Stimulated activated naive CD8-positive, alpha-beta T cell treated with anti-CD3 and anti-CD28 coated beads, Interleukin-15, Interleukin-2, amounts not matched to agents 100 ng/mL and 50 ng/mL, for 24 hours (primary cell): Measurements from ENCODE around the gene FNBP1.
"Not testable (repeated sequence)": the region's sequence is repeated elsewhere in the genome, so short reads cannot be mapped to it uniquely, and the experiment has no call there.

ENCODE experiments used
- H3K27ac Mint-ChIP-seq: one replicate; pipeline ENCODE4 v1.8.0; 2021; ENCODE audit warnings: mild to moderate bottlenecking, mixed read lengths
- H3K27me3 Mint-ChIP-seq: one replicate; pipeline ENCODE4 v1.8.0; 2021; ENCODE audit warnings: mixed read lengths
- H3K36me3 Mint-ChIP-seq: one replicate; pipeline ENCODE4 v1.8.0; 2021; ENCODE audit warnings: low read depth, mixed read lengths
- H3K4me1 Mint-ChIP-seq: one replicate; pipeline ENCODE4 v1.8.0; 2021; ENCODE audit warnings: low read depth, mixed read lengths
- H3K4me3 Mint-ChIP-seq: one replicate; pipeline ENCODE4 v1.8.0; 2021; ENCODE audit warnings: mild to moderate bottlenecking, mixed read lengths
- H3K9me3 Mint-ChIP-seq: one replicate; pipeline ENCODE4 v1.8.0; 2021; ENCODE audit warnings: mixed read lengths

Gene FNBP1

DNA sequence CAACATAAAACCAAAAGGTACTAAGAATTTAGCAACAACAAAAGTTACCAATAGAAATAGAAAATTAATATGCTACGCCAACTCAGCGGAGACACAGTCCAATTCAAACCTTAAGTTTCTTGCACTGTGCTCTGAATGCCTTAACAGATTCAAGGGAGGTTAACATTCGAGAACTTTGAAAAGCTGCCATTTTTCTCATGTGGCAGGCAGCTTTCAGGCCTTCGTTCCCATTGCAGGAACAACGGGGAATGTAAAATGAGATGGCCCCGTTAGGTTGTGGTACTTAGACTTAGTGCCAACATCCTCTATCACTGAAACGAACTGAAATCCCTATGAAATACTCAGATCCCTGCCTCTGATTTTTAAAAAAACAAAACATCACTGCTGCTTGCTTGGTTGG is 22.4 kb downstream of the FNBP1 start:
- H3K36me3 Mint-ChIP-seq, result peaks cover 56% of the 10 kb centered on the region
- no peaks in the 10 kb centered on the region for H3K9me3 Mint-ChIP-seq
- H3K4me1 Mint-ChIP-seq, result peaks cover 97% of the 10 kb centered on the region
- peak overlapping the region; percentile 90 for H3K27ac Mint-ChIP-seq
- H3K27me3 Mint-ChIP-seq, result no peaks in the 10 kb centered on the region
- peak overlapping the region; percentile 35 for H3K4me3 Mint-ChIP-seq

DNA sequence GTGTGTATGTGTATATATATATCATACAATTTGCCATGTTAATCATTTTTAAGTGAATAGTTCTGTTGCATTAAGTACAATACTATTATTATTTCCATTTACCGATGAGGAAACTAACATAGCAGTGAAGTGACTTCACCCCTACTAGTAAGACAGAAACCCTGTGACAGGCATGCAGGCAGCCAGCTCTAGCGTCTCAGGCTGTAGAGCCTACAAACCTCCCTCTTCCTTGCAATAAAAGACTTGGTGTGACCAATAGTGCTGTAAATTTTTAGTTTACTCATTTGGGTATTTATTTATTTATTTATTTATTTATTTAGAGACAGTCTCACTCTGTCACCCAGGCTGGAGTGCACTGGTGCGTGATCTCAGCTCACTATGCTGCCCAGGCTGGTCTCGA is 24.7 kb downstream of the FNBP1 start:
- H3K4me3 Mint-ChIP-seq, result peak overlapping the region; percentile 30
- peaks cover 89% of the 10 kb centered on the region for H3K4me1 Mint-ChIP-seq
- no peaks in the 10 kb centered on the region for H3K9me3 Mint-ChIP-seq
- peaks cover 69% of the 10 kb centered on the region for H3K36me3 Mint-ChIP-seq
- H3K27ac Mint-ChIP-seq, result peak overlapping the region; percentile 96
- no peaks in the 10 kb centered on the region for H3K27me3 Mint-ChIP-seq

DNA sequence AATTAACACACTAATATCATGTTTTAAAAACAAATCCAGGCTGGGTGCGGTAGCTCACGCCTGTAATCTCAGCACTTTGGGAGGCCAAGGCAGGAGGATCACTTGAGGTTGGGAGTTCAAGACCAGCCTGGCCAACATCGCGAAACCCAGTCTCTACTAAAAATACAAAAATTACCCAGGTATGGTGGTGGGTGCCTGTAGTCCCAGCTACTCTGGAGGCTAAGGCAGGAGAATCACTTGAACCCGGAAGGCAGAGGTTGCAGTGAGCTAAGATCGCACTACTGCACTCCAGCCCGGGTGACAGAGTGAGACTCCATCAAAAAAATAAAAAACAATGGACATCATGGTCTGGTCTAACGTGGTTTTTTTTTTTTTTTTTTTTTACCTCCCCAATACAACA is 25.5 kb downstream of the FNBP1 start:
- H3K9me3 Mint-ChIP-seq, H3K27me3 Mint-ChIP-seq: not testable (repeated sequence)
- Mint-ChIP-seq H3K4me1 (peaks cover 89% of the 10 kb centered on the region), H3K4me3 (peak overlapping the region; percentile 30), H3K27ac (peak overlapping the region; percentile 96), H3K36me3 (peaks cover 73% of the 10 kb centered on the region)

DNA sequence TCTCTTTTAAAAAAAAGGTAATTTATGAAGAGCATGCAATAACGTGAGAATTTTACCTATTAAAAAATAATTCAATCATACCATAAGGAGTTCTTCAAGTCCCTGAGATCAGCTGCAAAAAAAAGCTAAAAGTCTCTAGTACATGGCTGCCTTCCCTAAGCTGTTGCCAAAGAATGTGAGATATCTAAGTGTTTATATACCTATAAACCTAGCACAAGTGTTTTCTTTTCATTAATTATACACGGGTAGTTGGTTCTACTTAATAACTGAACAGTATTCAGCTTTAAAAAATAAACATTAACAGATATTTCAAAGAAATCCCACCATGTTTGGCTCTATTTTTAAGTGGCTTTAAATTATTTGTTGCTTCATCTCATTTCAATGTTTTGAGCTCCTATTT is 25.9 kb downstream of the FNBP1 start:
- H3K27ac Mint-ChIP-seq, result peak overlapping the region; percentile 96
- no peaks in the 10 kb centered on the region for H3K9me3 Mint-ChIP-seq
- H3K4me3 Mint-ChIP-seq, result peak overlapping the region; percentile 67
- peaks cover 89% of the 10 kb centered on the region for H3K4me1 Mint-ChIP-seq
- H3K27me3 Mint-ChIP-seq, result no peaks in the 10 kb centered on the region
- H3K36me3 Mint-ChIP-seq, result peaks cover 73% of the 10 kb centered on the region

DNA sequence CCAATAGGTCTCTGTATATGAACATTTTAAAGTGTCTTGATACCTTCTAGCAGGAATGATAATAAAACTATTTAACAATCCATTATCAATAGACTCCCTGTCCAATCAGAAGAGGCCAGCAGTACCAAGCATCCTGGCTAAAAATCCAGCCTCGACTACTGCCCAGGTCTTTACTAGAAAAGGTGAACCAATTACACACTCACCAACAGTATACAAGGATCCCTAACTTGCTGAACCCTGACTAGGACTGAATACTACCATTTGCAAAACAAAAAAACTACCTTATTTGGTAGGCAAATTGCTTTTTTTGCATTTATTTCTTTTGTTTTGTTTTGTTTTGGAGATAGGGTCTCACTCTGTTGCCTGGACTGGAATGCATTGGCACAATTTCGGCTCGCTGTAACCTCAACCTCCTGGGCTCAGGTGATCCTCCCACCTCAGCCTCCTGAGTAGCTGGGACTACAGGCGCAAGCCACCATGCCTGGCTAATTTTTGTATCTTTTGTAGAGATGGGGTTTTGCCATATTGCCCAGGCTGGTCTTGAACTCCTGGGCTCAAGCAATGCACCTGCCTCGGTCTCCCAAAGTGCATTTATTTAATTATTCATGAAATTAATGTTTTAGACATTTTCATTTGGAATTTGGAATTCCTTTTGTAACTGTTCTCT is 27.5 kb downstream of the FNBP1 start:
- Mint-ChIP-seq H3K36me3 (peaks cover 75% of the 10 kb centered on the region), H3K27ac (peak overlapping the region; percentile 21), H3K27me3 (no peaks in the 10 kb centered on the region), H3K4me3 (no peak overlapping the region), H3K9me3 (no peaks in the 10 kb centered on the region), H3K4me1 (peaks cover 88% of the 10 kb centered on the region)

DNA sequence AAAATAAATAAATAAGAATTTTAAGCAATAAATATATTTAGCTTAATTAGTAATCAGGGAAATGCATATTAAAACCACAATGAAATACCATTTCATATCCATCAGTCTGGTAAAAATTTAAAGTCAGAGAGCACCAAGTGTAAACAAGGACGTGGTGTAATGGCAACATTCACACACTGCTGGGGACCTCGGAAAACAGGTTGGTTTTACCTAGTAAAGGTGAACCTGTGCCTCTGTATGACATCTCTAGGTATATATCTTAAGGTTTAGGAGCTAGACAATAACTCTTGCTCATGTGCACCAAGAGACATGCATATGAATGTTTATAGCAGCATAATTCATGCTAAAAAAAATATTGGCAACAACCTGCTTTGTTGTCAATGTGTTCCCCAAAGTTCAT is 29.7 kb downstream of the FNBP1 start:
- Mint-ChIP-seq H3K9me3 (no peaks in the 10 kb centered on the region), H3K4me3 (no peak overlapping the region), H3K27ac (peak overlapping the region; percentile 81), H3K36me3 (peaks cover 83% of the 10 kb centered on the region), H3K4me1 (peaks cover 88% of the 10 kb centered on the region), H3K27me3 (no peaks in the 10 kb centered on the region)

DNA sequence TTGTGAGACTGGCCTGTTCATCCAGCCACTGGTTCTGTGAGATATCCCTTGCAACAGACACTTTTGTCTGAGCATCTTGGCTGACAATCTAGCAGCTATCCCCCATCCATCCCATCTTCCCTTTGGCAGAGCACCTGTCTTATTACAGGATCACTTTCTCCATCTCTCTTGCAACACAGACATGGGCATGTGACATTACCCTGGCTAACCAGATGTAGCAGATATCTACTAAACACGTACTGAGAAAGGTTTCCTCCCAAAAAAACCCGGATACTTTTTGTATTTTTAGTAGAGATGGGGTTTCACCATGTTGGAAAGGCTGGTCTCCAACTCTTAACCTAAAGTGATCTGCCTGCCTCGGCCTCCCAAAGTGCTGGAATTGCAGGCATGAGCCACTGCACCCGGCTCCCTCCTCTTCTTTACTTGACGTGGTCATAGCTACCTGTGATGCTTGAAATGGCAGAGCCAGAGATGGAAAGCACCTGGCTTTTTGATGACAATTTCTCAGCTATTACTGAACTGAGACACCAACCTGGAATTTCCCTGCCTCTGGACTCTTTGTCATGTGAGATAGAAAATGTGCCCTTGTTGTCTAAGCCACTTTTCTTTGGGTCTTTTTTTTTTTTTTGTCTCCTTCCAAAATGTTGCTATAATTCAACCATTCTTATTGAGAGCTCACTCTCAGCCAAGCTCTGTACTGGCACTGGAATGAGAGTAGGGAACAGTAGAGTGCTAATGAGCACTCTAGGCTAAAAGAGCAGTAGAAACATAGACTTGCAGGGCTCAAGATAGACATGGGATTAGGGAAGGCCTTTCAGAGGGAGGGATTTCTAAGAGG is 32.6 kb downstream of the FNBP1 start:
- Mint-ChIP-seq H3K27ac (peak overlapping the region; percentile 95), H3K36me3 (peaks cover 81% of the 10 kb centered on the region), H3K4me3 (peak overlapping the region; percentile 56), H3K4me1 (peaks cover 91% of the 10 kb centered on the region), H3K9me3 (no peaks in the 10 kb centered on the region), H3K27me3 (no peaks in the 10 kb centered on the region)

DNA sequence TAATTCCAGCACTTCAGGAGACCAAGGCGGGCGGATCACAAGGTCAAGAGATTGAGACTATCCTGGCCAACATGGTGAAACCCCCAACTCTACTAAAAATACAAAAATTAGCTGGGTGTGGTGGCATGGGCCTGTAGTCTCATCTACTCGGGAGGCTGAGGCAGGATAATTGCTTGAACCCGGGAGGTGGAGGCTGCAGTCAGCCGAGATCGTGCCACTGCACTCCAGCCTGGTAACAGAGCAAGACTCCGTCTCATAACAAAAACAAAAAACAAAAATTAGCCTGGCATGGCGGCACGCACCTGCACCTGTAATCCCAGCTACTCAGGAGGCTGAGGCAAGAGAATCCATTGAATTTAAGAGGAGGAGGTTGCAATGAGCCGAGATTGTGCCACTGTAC is 33.4 kb downstream of the FNBP1 start:
- H3K36me3 Mint-ChIP-seq, result peaks cover 73% of the 10 kb centered on the region
- H3K4me3 Mint-ChIP-seq, H3K27me3 Mint-ChIP-seq, H3K9me3 Mint-ChIP-seq: not testable (repeated sequence)
- H3K27ac Mint-ChIP-seq, result peak overlapping the region; percentile 95
- H3K4me1 Mint-ChIP-seq, result peaks cover 91% of the 10 kb centered on the region

DNA sequence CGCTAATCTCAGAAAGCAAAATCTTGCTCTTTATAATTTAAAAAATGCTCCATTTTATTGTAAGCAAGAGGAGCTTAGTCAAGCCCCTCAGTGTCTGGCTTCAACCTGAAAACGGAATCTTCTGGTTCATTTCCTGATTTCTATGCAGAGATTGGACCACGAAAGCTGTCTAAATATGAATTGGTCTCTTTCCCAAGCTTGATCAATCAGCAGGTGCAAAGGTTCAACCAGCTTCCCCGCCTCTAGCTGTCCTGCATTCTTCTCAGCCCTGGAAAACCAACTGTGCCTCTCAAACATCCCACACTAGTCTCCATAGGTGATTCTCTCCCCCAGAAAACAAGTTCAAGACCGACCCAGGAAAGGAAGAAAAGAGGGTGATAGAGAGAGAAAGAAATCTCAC is 34.5 kb downstream of the FNBP1 start:
- H3K9me3 Mint-ChIP-seq, result no peaks in the 10 kb centered on the region
- peak overlapping the region; percentile 10 for H3K4me3 Mint-ChIP-seq
- peaks cover 70% of the 10 kb centered on the region for H3K36me3 Mint-ChIP-seq
- H3K27ac Mint-ChIP-seq, result peak overlapping the region; percentile 95
- peaks cover 93% of the 10 kb centered on the region for H3K4me1 Mint-ChIP-seq
- H3K27me3 Mint-ChIP-seq, result no peaks in the 10 kb centered on the region

DNA sequence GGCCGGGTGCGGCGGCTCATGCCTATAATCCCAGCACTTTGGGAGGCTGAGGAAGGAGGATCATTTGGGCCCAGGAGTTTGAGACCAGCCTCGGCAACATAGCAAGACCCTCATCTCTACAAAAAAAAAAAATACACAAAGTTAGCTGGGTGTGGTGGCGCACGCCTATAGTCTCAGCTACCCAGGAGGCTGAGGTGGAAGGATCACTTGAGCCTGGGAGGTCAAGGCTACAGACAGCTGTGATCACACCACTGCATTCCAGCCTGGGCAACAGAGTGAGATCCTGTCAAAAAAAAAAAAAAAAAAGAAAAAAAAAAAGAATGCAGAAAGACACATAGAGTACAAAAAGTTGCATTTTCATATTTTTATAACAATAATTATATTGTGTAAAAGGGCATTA is 36.0 kb downstream of the FNBP1 start:
- Mint-ChIP-seq H3K4me3 (peak overlapping the region; percentile 62), H3K27ac (peak overlapping the region; percentile 95), H3K4me1 (peaks cover 91% of the 10 kb centered on the region), H3K36me3 (peaks cover 70% of the 10 kb centered on the region)
- not testable (repeated sequence) for H3K27me3 Mint-ChIP-seq, H3K9me3 Mint-ChIP-seq

DNA sequence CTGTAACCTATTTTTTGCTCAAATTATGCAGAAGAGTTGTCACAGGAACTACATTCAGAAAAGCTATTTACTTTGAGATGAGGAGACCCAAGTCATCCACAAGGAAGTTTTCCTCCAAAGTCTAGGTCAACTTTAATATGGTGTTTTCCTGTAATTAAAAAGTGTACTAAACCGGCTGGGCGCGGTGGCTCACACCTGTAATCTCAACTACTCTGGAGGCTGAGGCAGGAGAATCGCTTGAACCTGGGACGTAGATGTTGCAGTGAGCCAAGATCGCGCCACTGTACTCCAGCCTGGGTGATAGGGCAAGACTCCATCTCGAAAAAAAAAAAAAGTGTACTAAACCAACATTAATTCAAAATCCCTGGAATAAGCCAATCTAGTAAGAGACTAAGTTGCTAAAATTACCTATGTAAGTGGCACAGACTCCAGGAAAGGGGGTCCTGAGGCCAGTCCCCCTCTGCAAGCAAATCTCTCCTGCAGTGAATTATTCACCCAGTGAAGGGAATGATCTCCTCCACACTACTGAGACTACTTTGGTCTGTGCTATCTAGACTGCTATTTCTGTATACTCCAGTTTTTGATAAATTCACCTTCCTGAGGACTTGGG is 38.9 kb downstream of the FNBP1 start:
- no peaks in the 10 kb centered on the region for H3K9me3 Mint-ChIP-seq
- peaks cover 87% of the 10 kb centered on the region for H3K4me1 Mint-ChIP-seq
- no peaks in the 10 kb centered on the region for H3K27me3 Mint-ChIP-seq
- peaks cover 63% of the 10 kb centered on the region for H3K36me3 Mint-ChIP-seq
- no peak overlapping the region for H3K4me3 Mint-ChIP-seq
- peak overlapping the region; percentile 16 for H3K27ac Mint-ChIP-seq

DNA sequence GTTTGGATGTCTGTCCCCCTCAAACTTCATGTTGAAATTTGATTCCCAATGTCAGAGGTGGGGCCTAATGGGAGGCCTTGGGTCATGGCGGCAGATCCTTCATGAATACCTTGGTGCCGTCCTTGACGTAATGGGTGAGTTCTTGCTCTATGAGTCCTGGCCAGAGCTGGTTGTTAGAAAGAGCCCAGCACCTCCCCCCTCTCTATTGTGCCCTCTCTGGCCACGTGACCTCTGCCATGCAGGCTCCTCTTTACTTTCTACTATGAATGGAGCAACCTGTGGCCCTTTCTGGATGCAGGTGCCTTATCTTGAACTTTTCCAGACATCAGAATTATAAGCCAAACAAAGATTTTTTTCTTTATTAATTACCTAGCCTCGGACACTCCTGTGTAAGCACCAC is 40.7 kb downstream of the FNBP1 start:
- Mint-ChIP-seq H3K4me1 (peaks cover 87% of the 10 kb centered on the region), H3K4me3 (no peak overlapping the region), H3K27ac (peak overlapping the region; percentile 53), H3K27me3 (no peaks in the 10 kb centered on the region), H3K9me3 (no peaks in the 10 kb centered on the region), H3K36me3 (peaks cover 60% of the 10 kb centered on the region)

DNA sequence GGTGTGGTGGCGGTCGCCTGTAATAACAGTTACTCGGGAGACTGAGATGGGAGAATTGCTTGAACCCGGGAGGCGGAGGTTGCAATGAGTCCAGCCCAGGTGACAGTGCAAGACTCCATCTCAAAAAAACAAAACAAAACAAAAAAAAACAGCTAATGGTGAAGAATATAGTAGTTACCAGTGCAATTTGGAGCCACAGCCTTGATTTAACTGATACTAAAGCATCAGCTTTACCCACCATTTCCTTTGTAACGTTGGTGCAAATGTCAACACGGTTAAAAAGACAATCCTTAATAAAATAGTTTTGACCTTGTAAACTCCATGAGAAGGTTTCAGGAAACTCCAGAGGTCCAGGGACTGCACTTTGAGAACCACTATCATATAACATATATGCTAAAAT is 41.8 kb downstream of the FNBP1 start:
- H3K36me3 Mint-ChIP-seq, result peaks cover 56% of the 10 kb centered on the region
- no peaks in the 10 kb centered on the region for H3K9me3 Mint-ChIP-seq
- H3K4me3 Mint-ChIP-seq, result no peak overlapping the region
- H3K4me1 Mint-ChIP-seq, result peaks cover 87% of the 10 kb centered on the region
- H3K27me3 Mint-ChIP-seq, result no peaks in the 10 kb centered on the region
- H3K27ac Mint-ChIP-seq, result peak overlapping the region; percentile 14

DNA sequence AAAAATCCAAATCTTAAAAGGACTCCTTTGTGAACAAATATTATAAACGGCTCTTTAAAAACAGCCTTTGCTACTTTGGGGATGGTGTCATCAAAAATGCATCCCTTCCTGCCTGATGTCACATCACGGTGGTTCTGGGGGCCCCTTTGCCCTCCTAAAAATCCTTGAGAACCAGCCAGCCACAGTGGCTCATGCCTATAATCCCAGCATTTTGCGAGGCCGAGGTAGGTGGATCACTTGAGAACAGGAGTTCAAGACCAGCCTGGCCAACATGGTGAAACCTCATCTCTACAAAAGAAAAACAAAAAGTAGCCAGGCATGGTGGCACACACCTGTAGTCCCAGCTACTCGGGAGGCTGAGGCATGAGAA is 43.9 kb downstream of the FNBP1 start:
- Mint-ChIP-seq H3K4me1 (peaks cover 89% of the 10 kb centered on the region), H3K4me3 (peak overlapping the region; percentile 3), H3K36me3 (peaks cover 65% of the 10 kb centered on the region), H3K27ac (peak overlapping the region; percentile 78), H3K27me3 (no peaks in the 10 kb centered on the region), H3K9me3 (no peaks in the 10 kb centered on the region)

DNA sequence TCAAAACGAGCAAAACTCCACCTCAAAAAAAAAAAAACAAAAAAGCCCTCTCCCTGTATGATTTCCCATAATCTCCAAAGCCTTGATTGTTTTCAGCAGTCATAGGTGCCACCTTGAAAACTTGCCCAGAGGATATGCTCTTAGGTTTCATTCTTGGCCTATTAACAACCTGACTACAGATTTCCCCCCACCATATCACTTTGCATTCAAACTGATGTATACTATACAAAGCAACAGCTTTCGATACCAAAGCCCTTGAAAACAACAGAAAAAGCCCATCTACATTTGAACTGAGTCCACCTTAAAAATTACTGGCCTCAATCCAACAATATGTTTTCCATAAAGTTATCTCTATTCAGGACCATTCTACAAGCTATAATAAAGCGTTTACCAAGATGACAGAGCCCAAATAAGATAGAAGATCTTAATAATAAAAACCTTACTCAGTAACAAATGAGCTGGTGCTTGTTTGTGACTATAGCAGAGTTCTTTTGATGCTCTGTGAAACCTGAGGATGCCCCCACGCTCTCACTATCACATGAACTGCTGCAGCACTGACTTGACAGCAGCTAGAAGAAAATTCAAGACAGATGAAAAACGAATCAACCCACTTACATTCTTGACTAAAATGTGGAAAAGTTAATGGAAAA is 44.4 kb downstream of the FNBP1 start:
- H3K27ac Mint-ChIP-seq, result peak overlapping the region; percentile 78
- H3K27me3 Mint-ChIP-seq, result no peaks in the 10 kb centered on the region
- H3K4me3 Mint-ChIP-seq, result peak overlapping the region; percentile 3
- H3K36me3 Mint-ChIP-seq, result peaks cover 66% of the 10 kb centered on the region
- H3K9me3 Mint-ChIP-seq, result no peaks in the 10 kb centered on the region
- H3K4me1 Mint-ChIP-seq, result peaks cover 91% of the 10 kb centered on the region
